HG02840 (cell line): ENCODE results near the gene CACNA1H.

ENCODE experiments used
- ATAC-seq: cut with Tn5 transposase; IDR thresholded peaks from one replicate; pipeline ENCODE4 v1.9.1; 2021; ENCODE audit warnings: mild to moderate bottlenecking, moderate library complexity, moderate number of reproducible peaks; ENCODE audit not compliant: unreplicated experiment, low FRiP score

CACNA1H gene

DNA sequence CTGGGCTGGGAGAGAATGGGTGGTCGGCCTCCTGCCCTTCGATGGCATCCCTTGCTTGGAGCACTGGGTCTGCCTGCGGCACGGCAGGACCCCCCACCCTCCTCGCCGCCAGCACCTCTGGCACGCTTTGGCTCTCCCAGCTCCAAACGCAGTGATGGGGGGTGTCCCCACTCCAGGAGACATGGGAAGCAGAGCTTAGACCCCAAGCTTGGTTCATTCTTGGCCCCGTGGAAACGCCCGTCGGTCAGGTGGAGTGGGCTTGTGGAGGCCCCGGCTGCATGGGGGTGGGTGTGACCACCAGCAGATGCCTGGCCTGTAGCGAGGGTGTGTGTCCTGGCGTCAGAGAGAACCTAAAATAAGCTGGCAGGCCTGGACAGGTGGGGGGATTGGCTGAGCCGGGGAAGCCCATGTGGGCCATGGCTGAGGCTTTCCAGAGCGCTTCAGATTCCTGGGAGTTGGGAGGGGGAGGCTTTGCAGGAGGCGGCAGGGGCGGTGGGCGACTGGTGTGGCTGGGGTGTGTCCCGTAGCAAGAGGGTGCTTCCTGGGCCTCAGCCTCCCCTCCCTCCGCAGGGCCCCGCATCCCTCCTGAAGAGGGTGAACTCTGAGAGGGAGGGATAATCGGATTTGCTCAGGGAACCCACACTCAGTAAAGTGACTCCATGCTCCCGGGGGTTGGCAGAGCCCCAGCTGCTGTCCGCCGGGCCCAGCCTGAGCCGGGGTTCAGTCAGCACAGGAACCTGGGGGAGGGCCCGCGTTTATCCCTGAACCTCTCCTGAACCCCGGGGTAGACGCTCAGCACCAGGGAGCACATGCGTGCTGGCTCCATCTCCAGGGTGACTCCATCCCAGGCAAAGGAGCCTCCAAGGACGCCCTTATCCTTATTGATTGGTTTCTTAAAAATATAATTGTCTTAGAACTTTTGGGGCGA is 3.4 kb downstream of the CACNA1H start:
- ATAC-seq, result no peak

DNA sequence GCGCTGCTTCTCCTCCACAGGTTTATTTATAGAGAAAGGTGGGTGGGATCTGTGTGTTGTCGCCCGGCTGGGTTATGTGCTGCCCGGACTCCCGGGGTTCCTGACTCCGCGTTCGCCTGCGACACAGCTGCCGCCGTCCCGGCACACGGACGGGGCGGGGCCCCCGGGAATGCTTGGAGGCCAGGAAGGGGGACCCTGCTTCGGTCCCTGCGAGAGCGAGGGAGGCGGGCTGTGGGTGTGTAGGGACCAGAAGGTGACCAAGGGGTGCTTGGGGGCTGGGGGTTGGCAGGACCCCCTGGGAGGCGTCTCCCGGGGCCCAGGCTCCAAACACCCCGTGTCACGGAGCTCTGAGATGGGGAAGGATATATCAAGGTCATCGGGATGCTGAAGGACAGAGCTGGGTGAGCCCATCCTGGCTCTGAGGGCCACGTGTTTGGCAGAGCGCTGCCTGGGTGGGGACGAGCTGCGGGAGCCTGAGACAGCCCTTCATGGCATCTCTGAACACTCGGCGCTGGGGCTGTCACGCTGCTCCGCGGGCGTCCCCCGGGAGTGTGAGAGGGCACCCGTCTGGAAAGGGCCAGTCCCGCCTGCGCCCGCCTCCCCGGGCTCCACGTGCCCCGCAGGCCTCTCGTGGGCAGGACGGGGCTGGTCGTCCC is 4.2 kb downstream of the CACNA1H start:
- ATAC-seq, result no peak

DNA sequence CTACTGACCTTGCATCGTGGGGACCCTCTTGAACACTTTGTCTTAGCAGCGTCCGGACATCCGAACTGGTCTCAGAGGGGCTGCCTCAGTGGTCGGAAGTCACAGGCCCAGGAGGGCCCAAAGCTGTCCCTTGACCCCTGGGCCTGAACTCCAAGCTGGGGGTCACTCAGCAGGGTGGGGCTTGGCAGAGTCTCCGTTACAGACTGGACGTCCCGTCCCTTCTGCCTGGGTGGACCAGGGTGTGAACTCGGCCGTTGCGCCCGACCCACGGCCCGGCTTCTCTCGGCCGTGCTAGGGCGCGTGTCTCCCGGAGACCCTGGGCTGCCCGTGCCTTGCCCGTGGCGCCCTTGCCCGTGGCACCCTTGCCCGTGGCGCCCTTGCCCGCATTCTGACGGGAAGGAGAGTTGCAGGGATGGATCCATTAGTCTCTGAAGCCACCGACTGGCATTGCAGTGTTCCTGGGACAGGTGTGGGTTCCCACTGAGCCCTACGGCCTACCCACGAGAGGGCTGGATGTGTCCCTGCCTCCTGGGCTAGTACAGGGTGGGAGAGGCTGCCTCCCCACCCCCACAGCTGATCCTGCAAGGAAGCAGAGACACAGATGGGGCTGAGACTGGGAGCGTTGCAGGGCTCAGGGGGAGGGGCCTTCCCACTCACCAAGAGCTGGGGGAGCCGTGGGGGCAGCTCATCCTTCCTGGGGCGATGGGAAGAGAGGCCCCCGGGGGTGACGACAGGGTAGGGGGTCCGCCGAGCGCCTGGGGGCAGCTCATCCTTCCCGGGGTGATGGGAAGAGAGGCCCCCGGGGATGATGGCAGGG is 4.9 kb downstream of the CACNA1H start:
- no peak for ATAC-seq

DNA sequence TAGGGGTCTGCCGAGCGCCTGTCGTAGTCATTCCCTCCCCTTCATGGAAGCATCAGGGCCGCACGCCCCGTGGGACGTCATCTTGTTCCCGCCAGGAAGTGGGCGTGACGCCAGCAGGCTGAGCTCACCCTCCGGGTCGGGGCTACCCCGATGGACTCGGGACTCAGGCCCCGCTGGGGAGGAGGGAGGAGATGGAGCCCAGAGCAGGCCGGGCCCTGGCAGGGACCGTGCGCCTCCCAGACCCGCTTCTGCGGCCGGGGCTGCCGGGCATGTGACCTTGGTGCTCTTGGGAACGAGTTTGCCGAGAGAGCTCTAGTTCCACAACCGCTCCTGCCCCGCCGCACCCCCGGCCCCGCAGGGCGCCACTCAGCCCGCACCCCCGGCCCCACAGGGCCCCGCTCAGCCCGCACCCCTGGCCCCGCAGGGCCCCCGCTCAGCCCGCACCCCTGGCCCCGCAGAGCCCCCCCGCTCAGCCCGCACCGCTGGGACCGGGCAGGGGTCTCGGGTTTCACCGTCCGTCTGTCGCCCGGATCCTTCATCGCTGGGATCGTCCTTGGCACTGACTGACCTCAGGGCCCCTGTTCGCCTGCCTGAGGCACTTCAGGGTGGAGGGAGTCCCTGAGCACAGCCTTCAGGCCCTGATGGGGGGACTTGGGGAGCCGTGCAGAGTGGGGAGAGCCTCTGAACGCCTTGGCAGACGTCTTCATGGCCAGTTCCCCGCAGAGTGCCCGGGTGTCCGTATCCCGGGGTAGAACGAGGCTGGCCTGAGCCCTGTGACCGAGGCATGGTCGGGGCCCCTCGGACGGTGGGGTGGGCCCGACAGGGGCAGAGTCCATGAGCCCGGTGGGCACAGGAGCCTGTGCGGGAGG is 5.8 kb downstream of the CACNA1H start:
- no peak for ATAC-seq

DNA sequence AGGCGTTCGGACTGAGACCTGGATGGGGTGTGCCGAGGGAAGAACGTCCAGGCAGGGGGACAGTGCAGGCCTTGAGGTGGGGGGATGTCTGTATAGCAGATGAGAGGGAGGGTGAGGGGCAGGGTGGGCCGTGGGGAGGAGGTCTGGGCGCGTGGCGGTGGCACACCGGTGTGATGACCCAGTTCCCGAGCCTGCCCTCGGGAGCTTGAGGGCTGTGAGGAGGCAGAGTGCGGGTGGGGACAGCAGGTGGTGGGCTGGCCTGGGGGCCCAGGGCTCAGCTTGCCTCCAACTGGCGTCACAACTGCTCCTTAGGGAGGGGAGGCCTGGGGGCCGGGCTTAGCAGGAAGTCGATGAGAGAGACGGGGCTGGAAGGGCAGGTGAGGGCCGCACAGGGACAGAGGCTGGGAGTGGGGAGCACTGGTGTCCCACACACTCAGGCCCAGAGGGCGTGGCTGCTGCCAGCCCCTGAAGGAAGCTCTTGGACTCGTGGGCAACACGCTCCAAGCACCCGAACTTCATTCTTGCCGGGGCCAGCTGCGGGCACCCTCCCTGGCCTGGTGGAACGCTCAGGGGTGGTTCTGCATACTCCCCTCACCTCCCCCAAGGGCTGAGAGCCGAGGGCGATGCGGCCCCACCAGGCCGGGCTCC is 6.5 kb downstream of the CACNA1H start:
- ATAC-seq, result no peak

DNA sequence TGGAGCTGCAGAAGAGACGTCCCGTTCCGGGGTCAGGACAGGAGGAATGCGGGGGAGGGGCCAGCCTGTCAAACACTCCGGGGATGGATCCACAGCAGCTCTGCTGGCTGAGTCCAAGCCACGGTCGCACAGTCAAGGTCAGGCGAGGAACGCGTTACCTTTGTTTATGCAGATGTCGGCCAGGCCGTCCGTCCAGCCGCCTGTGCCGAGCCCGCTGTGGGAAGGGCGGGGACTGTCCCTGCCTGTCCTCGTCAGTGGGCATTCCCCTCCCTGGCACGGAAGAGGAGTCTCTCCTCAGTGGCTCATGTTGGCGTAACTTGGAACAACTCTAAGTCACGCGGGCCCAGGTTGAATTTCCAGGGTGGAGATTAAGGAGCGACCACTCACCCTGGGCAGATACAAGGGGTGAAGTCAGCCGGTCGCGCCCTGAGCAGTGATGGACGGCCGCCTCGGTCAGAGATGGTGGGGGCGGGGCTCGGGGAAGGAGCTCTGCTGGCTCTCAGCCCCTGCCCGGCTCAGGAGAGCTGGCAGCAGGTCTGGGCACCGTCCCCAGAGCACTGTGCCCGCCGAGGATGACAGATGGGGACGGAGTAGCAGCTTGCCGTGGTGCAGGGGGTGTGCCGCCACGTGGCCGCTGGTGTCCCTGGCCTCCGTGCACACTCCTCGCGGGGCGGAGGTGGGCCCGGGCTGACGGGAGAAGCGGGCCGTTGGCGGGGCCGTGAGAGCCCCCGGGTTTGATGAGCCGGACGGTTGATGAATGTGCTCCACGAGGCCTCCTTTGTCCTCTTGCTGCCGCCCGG is 7.3 kb downstream of the CACNA1H start:
- ATAC-seq, result no peak

DNA sequence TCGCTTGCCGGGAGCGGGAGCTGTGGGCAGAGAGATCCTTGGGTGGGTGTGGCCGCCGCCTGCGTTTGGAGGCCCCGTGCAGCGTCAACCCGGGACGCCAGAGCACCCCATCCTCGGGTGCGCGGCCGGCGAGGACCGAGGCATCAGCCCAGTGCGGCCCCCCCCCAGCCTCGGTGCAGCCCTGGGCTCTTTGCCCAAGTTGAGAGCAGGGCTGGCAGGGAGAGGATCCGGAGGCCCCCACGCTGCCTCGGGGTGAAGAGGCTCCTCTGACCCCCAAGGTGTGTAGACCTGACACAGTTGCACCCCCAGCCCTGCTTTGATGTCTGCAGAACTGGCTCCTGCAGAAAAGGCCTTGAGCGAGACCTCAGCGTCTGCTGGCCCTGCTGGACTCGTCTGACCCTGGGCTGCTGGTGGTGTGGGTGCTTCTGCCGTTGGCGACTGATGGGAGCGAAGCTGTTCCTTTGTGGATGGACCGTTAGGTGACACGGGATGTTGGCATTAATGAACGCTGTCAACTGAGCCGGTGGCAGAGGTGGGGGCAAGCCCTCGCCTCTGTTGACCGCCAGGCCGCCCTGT is 8.0 kb downstream of the CACNA1H start:
- no peak for ATAC-seq

DNA sequence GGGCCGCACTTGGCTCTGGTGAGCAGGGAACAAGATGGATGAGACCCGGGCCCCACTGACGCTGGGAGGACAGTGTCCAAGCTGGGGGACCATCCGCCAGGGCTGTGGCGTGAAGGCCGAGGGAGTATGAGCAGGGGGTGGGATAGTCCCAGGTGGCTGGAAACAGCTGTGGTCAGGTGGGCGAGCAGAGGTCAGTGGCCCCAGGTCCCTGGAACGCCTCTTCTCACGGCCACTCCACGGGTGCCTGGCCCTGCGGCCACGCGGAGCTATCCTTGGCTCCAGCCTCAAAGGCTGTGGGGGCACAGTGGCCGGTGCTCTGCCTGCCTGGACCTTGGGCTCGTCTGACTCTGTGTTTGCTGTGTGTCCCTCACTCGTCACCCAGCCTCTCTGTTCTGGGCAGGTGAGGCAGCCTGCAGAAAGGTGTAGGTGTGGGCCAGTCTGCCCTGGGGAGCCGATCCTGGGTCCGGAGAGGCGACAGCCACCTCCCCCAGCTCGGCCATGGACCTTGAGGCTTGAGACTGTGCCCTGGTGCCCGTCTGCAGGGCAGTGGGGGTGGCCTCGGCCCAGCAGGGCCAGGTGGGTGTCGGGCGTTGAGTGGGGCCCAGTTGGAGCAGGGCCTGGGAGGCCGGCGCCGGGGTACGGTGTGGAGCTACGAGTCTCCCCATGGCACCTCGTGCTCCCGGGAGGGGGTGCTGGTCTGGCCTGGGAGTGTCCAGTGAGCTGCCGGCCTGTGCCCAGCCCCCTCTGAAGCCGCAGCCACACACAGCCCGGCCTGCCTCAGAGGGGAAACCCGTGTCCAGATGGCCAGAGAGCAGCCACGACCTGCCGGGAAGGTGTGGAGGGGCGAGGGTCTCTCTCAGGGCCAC is 10.0 kb downstream of the CACNA1H start:
- no peak for ATAC-seq

DNA sequence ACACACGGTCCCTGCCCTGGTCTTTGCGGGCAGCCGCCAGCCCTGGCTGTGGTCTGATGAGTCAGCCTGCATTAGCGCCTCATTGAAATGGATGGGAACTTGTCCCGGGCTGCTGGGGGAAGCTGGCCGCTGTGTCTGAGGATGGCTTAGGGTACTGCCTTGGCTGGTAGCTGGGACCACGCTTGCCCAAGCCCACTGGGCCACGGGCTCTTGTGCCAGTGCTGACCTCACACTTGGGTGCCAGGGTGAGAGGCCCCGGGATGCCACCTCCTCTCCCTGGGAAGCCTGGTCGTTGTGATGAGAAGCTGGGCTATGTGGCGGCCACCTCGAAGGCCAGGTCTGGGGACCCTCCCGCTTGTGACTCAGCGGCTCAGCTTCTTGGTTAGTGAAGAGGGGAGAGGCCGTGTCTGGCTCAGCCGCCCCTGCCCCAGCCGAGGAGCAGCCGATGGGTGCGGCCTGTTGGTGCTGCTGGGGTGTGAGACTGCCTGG is 10.7 kb downstream of the CACNA1H start:
- no peak for ATAC-seq

DNA sequence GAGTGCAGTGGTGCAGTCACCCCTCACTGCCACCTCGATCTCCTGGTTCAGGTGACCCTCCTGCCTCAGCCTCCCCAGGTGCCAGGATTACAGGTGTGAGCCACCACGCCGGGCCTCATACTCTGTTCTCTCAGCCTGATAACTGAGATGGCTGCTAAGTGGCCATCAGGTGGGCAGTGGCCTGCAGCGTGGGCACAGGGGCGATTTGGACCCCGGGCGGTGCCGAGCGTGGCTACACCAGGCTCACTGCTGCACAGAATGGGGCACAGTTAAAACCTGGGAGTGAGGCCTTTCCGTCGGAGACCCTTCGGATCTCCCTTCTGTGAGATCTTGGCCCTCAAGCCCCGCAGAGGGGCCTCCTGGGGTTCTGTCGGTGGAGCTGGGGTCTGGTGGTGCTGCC is 11.5 kb downstream of the CACNA1H start:
- no peak for ATAC-seq

DNA sequence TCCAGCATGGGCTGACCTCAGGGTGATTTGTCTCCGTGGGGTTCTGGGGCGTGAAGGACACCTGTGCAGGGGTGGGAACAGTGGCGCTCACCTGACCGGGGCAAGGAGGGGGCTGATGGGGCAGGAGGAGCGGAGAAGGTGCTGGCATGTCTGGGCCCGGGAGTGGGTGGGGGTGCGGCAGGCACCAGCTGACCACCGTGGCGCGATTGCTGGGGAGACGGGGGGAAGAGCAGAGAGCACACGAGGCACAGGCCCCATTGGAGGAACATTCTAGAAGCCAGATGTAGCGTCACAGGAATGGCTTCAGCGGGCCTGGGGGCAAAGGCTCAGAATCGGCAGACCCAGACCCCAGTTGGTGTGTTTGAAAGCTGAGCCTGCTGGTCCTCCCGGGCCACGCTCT is 12.1 kb downstream of the CACNA1H start:
- ATAC-seq, result no peak

DNA sequence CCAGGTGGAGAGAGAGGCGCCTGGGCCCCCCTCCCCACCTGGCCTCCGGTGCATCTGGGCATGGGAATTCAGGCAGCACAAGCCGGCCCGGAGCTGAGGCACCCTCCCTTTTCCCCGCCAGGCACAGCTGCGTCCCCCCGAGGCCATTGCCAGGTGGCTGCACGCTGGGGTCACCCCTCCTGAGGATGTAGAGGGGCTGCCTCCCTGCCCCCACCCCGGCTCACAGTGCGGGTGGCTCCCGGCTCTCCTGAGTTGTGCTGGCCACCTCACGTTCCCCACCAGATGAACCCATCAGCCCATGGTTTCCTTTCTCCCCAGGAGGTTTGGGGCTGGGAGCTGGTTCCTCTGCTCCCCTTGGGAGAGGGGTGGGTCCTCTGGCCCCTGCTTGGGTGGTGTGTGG is 12.6 kb downstream of the CACNA1H start:
- no peak for ATAC-seq

DNA sequence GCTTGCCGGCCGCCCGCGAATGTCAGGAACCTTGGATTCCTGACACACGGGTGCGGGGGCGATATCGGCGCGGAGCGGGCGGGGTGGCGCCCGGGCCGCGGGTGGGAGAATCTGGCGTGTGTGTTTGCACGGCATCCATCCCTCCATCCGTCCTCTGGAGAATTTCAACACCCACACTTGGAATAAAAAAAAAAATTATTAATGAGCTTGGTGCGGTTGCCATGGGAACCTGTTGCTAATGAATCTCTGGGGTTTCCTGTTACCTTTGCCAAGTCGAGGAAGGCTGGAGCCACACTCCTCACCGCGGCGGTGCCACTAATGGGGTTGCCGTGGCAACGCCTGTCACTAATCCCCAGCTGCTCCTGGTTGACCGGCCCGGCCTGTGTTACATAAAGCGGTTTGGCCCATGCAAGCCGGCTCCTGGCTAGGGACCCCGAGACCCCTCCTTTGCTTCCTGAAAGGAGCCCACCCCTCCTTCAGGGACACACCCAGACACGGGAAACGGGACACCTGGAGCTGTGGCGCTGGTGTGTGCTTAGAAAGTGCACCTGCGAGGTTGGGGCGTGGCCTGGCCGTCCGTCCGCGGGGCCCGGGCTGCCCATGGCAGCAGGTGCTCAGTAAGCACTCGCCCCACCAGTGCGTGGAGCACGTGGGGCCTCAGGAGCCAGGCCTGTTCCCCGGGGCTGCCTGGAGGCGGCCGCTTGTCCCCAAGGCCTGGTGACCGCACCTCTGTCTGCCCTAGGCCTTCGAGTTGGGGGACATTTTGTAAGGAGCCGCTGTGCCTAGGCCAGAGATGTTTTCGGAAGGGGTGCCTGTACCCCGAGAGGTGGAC is 14.6 kb downstream of the CACNA1H start:
- no peak for ATAC-seq

DNA sequence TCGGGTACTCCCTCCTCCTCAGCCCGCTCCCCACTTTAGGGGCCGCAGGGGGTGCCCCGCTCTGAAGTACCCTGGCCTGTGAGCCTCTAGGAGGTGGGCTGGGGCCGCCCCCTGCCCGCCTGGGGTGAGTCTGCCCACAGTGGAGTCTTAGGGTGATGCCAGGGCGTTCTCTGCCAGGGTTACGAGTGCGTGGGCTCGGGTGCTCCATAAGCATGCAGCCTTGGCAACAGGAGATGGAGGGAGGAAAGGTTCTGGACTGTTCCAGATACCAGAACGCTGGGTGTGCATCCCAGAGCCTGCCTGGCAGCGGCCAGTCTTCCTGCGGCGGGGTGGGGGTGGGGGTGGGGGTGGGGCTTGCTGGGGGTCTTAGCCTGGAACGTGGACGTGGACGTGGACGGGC is 15.9 kb downstream of the CACNA1H start:
- ATAC-seq, result no peak

DNA sequence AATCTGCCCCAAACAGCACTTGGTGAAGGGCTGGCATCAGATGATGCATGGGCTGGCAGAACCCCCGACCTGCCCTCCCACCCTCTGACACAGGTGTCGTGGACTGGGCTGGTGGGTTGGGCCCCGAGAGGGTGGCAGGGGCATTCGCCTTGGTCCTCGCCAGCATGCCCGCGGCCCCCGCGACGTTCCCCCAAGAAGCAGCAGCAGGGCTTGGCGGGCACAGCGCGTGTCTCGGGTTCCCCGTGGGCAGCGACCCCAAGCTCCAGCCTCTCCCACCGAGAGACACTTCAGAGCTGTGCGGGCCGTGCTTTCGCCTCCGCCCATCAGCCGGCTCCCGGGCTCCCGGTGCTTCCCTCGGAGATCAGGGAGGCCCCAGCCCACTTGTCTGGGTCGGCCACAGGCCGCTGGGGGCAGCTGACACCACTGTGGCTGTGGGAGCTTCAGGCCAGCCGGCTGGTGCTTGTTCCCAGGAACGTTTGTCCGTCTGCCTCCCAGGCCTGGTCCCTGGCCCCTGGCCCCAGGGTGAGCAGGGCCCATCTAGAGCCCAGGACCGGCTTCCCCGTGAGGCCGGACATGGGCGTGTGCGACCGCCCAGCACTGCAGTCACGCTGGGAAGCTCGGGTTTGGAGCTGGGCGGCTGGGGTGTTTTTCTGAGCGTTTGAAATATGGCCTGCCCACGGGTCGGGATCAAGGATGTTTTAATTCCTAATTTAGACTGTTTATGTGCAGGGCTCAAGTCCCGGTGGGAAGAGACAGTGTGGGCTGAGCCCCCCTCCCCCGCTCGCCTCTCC is 16.6 kb downstream of the CACNA1H start:
- no peak for ATAC-seq

DNA sequence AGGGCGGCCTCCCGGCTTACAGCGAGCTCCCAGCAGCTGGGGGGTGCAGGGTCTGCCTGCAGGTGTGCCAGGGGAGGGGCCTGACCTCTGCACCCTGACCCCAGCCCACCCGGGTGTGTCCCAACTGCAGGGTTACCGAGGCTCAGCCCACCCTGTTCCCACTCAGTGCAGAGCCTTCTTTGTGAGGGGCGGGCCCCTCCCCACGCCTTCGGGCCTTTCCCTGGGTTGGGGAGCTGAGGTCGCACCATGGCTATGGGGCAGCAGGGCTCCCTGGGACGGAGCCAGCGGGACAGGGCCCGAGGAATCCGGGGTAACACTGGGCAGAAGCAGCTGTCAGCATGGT is 17.1 kb downstream of the CACNA1H start:
- ATAC-seq, result no peak
